ENCODE measurements around the gene LNX2.

LNX2 gene

GRCh38 chr13:27508802-27509201, 111.5 kb downstream of the LNX2 start:
- Histone ChIP-seq H3K4me1 (ENCODE audit: insufficient read depth, low read length) (no peaks in the 10 kb centered on the region), H3K9me3 (ENCODE audit: control insufficient read depth, insufficient read depth, low read length) (no peaks in the 10 kb centered on the region), H3K9ac (ENCODE audit: low read depth, low read length) (no peak overlapping the region), H3K36me3 (ENCODE audit: insufficient read depth, low read length) (no peaks in the 10 kb centered on the region)

- Histone ChIP-seq H3K9me3 (ENCODE audit: control insufficient read depth, insufficient read depth, low read length) (no peaks in the 10 kb centered on the region), H3K9ac (ENCODE audit: low read depth, low read length) (no peak overlapping the region), H3K36me3 (ENCODE audit: insufficient read depth, low read length) (no peaks in the 10 kb centered on the region), H3K4me1 (ENCODE audit: insufficient read depth, low read length) (peaks cover 4% of the 10 kb centered on the region; the same call in 1 of the 2 replicates)
Measured at GRCh38 chr13:27505792-27506191, 114.5 kb downstream of the LNX2 start.

DNA sequence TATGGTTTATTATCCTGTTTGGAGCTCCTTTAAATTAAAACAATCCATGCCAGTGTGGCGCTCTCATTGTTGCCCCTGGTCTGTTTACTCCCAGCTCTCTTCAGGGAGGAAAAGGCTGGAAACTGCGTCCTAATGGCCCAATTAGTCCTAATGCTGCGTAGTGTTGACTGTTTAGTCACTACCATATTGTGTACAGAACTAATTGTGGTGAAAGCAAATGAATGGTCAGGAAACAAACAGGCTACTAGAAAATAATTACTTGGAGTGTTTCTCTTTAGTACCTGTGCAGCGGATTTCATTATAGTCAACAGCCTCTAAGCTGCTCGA, 115.5 kb downstream of the LNX2 start:
- Histone ChIP-seq H3K36me3 (ENCODE audit: insufficient read depth, low read length) (no peaks in the 10 kb centered on the region), H3K9ac (ENCODE audit: low read depth, low read length) (no peak overlapping the region), H3K4me1 (ENCODE audit: insufficient read depth, low read length) (peaks cover 4% of the 10 kb centered on the region; the same call in 1 of the 2 replicates), H3K9me3 (ENCODE audit: control insufficient read depth, insufficient read depth, low read length) (no peaks in the 10 kb centered on the region)

DNA sequence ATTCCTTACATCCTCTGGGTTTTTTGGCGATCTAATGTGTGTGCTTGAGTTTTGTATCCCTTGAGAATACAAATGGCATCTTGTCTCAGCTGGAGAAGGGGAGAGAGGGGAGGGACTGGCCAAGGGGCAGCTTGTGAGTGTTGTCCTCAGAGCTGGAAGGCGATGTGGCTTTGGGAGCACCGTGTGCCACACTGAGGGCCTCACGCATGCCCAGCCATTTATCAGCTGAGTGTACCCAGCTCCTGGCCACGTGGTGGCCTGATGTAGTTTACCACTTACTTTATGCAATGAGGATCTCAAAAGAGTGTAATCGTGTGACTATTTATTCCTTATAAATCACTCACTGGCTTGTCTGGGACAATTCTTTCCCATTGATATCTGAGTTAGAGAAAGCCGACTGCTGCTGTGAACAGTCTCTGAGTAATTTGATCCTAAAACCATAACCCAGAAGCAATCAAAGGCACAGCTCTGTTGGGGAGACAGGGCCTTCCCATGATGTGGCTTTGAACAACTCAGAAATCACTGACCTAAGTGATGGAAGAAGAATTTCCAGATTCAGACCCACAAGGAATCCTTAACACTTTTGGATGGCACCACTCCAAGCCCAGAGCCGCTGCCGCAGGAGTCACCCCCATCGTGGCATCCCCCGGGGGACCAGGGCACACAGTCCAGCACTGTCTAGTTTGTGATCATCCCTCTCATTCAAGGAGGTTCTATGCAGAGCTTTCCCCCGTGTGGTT, 116.0 kb downstream of the LNX2 start:
- Histone ChIP-seq H3K9ac (ENCODE audit: low read depth, low read length) (no peak overlapping the region), H3K9me3 (ENCODE audit: control insufficient read depth, insufficient read depth, low read length) (no peaks in the 10 kb centered on the region), H3K36me3 (ENCODE audit: insufficient read depth, low read length) (no peaks in the 10 kb centered on the region), H3K4me1 (ENCODE audit: insufficient read depth, low read length) (peaks cover 4% of the 10 kb centered on the region; the same call in 1 of the 2 replicates)

- no peak overlapping the region for H3K9ac ChIP-seq (ENCODE audit: low read depth, low read length)
- H3K4me1 ChIP-seq (ENCODE audit: insufficient read depth, low read length): peaks cover 4% of the 10 kb centered on the region; the same call in 1 of the 2 replicates
- H3K36me3 ChIP-seq (ENCODE audit: insufficient read depth, low read length): no peaks in the 10 kb centered on the region
- H3K9me3 ChIP-seq (ENCODE audit: control insufficient read depth, insufficient read depth, low read length): no peaks in the 10 kb centered on the region
Measured at GRCh38 chr13:27500806-27501534, 119.4 kb downstream of the LNX2 start.

DNA sequence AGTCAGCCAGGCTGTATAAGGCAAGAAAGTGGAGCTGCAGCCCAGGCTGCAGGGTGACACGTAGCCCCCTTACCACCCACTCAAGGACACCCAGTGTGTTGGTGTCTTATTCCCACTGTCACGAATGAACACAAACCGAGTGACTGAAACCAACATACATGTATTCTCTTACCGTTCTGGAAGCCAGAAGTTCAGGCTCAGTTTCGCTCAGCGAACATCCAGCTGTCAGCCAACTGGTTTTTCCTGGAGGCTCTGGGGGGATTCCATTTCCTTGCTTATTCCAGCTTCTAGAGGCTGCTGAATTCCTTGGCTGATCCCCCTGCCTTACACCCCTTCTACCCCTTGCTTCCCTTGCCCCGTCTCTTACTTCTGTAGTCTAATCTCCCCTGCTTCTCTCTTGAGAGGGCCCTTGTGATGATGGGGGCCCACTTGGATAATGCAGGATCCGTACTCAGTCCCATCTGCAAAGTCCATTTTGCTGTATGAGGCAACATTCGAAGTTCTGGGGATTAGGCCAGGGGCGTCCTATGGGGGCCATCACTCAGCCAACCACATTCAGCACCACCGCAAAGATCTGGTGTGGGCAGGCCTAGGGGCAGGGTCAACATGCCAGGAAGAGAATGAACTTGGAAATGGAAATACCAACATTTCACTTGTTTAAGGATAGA, 122.6 kb downstream of the LNX2 start:
- H3K9me3 ChIP-seq (ENCODE audit: control insufficient read depth, insufficient read depth, low read length): no peaks in the 10 kb centered on the region
- no peak overlapping the region for H3K9ac ChIP-seq (ENCODE audit: low read depth, low read length)
- H3K4me1 ChIP-seq (ENCODE audit: insufficient read depth, low read length): no peaks in the 10 kb centered on the region
- no peaks in the 10 kb centered on the region for H3K36me3 ChIP-seq (ENCODE audit: insufficient read depth, low read length)

- Histone ChIP-seq H3K9me3 (ENCODE audit: control insufficient read depth, insufficient read depth, low read length) (no peaks in the 10 kb centered on the region), H3K36me3 (ENCODE audit: insufficient read depth, low read length) (no peaks in the 10 kb centered on the region), H3K4me1 (ENCODE audit: insufficient read depth, low read length) (no peaks in the 10 kb centered on the region), H3K9ac (ENCODE audit: low read depth, low read length) (no peak overlapping the region)
Measured at GRCh38 chr13:27496536-27497273, 123.6 kb downstream of the LNX2 start.

DNA sequence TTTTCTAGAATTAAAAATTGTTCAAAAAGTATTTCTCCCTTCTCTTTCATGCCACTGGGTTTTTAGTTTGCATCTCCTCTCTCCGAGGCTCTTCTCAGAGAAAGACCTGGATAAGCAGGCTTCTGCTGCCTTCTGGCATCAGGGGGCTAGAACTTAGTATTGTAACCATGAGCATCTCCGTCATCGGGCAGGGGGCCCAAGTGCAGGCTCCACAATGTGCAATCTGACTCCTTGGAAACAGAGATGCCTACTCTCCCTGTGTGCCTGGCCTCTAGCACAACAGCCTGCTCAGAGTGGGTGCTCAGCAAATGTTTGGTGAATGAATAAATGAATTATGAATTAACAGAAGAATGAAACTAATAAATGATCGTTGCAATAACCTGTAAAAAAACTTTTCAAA, 124.3 kb downstream of the LNX2 start:
- Histone ChIP-seq H3K36me3 (ENCODE audit: insufficient read depth, low read length) (no peaks in the 10 kb centered on the region), H3K4me1 (ENCODE audit: insufficient read depth, low read length) (no peaks in the 10 kb centered on the region), H3K9ac (ENCODE audit: low read depth, low read length) (no peak overlapping the region), H3K9me3 (ENCODE audit: control insufficient read depth, insufficient read depth, low read length) (no peaks in the 10 kb centered on the region)
